B cell (primary cell): ENCODE measurements around the gene POLD4. TPM values are rescaled to one million over a fixed set of nuclear protein-coding genes. Genes with fewer than 3 reads are reported as not detected.

Source experiments
- ATAC-seq: fragments of 200-7000 bp; cut with Tn5 transposase; one replicate; pipeline ENCODE4 v1.10.0; 2021; ENCODE audit warnings: low read depth, mild to moderate bottlenecking, moderate number of reproducible peaks, moderate library complexity
- CTCF ChIA-PET: fragments of 350-600 bp; sonication (Branson Sonifier 250); formaldehyde crosslinking; loops from one replicate; lab custom pipeline; 2021; ENCODE audit warnings: antibody characterized with exemption, inconsistent platforms; lab: Charles Lee
- POLR2A ChIA-PET: fragments of 350-600 bp; sonication (Branson Sonifier 250); formaldehyde crosslinking; loops from one replicate; lab custom pipeline; 2021; ENCODE audit warnings: antibody characterized with exemption; lab: Charles Lee
- DNase-seq: peaks from one replicate; pipeline ENCODE4 v3.0.0; 2013
- H2AFZ ChIP-seq: 2 replicates; pipeline ENCODE4 v1.6.1; 2012; ENCODE audit warnings: mild to moderate bottlenecking, low read depth, low read length; ENCODE audit not compliant: insufficient read depth, poor library complexity, severe bottlenecking
- H3K27ac ChIP-seq, 2 donors: 1 replicate in 1 of 2; 2 replicates in 1 of 2; pipeline ENCODE4 v1.5.1; 2012 to 2013; ENCODE audit warnings: low read length in 2 of 2, mild to moderate bottlenecking in 2 of 2, moderate library complexity in 1 of 2
- H3K27me3 ChIP-seq, 4 experiments: fragments of 200-600 bp in 1 of 4; sonication (generic) in 1 of 4; replicated peaks in 1 of 4; 1 replicate in 2 of 4; 2 replicates in 2 of 4; pipeline versions ENCODE4 v1.6.1 to v1.7.0; 2013 to 2016; ENCODE audit warnings: low read length in 3 of 4, mild to moderate bottlenecking in 2 of 4, mixed read lengths in 1 of 4, moderate library complexity in 1 of 4; ENCODE audit not compliant: insufficient read depth in 4 of 4, control insufficient read depth in 3 of 4; ENCODE audit errors: control extremely low read depth in 1 of 4
- H3K36me3 ChIP-seq, 2 experiments: replicated peaks in 1 of 2; 1 replicate in 1 of 2; 2 replicates in 1 of 2; pipeline versions ENCODE4 v1.6.1 to v1.7.1; 2013; ENCODE audit warnings: low read length in 1 of 2; ENCODE audit not compliant: insufficient read depth in 2 of 2, control insufficient read depth in 1 of 2; ENCODE audit errors: control extremely low read depth in 1 of 2, extremely low read depth in 1 of 2
- H3K4me1 ChIP-seq, 2 donors: fragments of 200-600 bp in 1 of 2; sonication (generic) in 1 of 2; 1 replicate in 1 of 2; 2 replicates in 1 of 2; pipeline versions ENCODE4 v1.5.1 to v1.6.1; 2013 to 2017; ENCODE audit warnings: low read length in 2 of 2; ENCODE audit not compliant: control insufficient read depth in 2 of 2, insufficient read depth in 2 of 2
- H3K4me2 ChIP-seq: replicated peaks from 2 replicates; pipeline ENCODE3; 2012; ENCODE audit warnings: mild to moderate bottlenecking, low read depth, low read length; ENCODE audit not compliant: poor library complexity, severe bottlenecking
- H3K4me3 ChIP-seq, 5 experiments: fragments of 200-600 bp in 1 of 5; sonication (generic) in 1 of 5; 1 replicate in 3 of 5; 2 replicates in 2 of 5; pipeline versions ENCODE4 v1.5.1 to v1.7.0; 2011 to 2016; ENCODE audit warnings: low read length in 4 of 5, mild to moderate bottlenecking in 4 of 5, low read depth in 2 of 5, control low read depth in 1 of 5, moderate library complexity in 1 of 5; ENCODE audit not compliant: insufficient read depth in 1 of 5; ENCODE audit errors: control extremely low read depth in 1 of 5, extremely low read depth in 1 of 5
- H3K79me2 ChIP-seq: fragments of 200-600 bp; sonication (generic); one replicate; pipeline ENCODE4 v1.6.0; 2016; ENCODE audit warnings: low read length; ENCODE audit not compliant: control insufficient read depth, insufficient read depth
- H3K9ac ChIP-seq: fragments of 200-600 bp; sonication (generic); 2 replicates; pipeline ENCODE4 v1.6.1; 2017; ENCODE audit warnings: mild to moderate bottlenecking, low read length, moderate library complexity
- H3K9me3 ChIP-seq, 3 donors: one replicate each; pipeline versions ENCODE4 v1.6.1 to v1.7.1; 2013; ENCODE audit warnings: low read length in 2 of 3; ENCODE audit not compliant: control insufficient read depth in 2 of 3, insufficient read depth in 1 of 3; ENCODE audit errors: control extremely low read depth in 1 of 3
- H4K20me1 ChIP-seq: 2 replicates; pipeline ENCODE4 v1.6.0; 2012; ENCODE audit warnings: mild to moderate bottlenecking, low read length; ENCODE audit not compliant: insufficient read depth, control insufficient read depth, poor library complexity, severe bottlenecking
- H3K27ac Mint-ChIP-seq: one replicate; pipeline ENCODE4 v1.8.0; 2021; ENCODE audit warnings: mixed read lengths
- H3K27me3 Mint-ChIP-seq: one replicate; pipeline ENCODE4 v1.8.0; 2021; ENCODE audit warnings: mixed read lengths
- H3K4me1 Mint-ChIP-seq: one replicate; pipeline ENCODE4 v1.8.0; 2021; ENCODE audit warnings: mixed read lengths
- H3K4me3 Mint-ChIP-seq: one replicate; pipeline ENCODE4 v1.8.0; 2021; ENCODE audit warnings: mixed read lengths
- H3K9me3 Mint-ChIP-seq: one replicate; pipeline ENCODE4 v1.8.0; 2022; ENCODE audit warnings: mixed read lengths; ENCODE audit not compliant: insufficient read depth
- CTCF ChIP-seq: fragments of 200-600 bp; IDR thresholded peaks from one replicate; pipeline ENCODE4 v1.8.0; 2022; ENCODE audit warnings: antibody characterized with exemption, mild to moderate bottlenecking
- EZH2 ChIP-seq: IDR thresholded peaks from 2 replicates; pipeline ENCODE4 v1.6.1; 2012; ENCODE audit warnings: borderline replicate concordance, low read depth, mild to moderate bottlenecking, moderate library complexity, low read length; ENCODE audit not compliant: insufficient read depth, poor library complexity, severe bottlenecking
- WGBS: methylation state at CpG from one replicate; pipeline ENCODE4 v1.1.5; 2013; ENCODE audit warnings: missing lambda C conversion rate; ENCODE audit not compliant: insufficient coverage; 5-methylcytosine and 5-hydroxymethylcytosine counted together
- intact Hi-C: fragments of 100-400 bp; cut with micrococcal nuclease; formaldehyde crosslinking; loops from one replicate; pipeline ENCODE4 v1.10.0; 2022
- polyA plus RNA-seq: library from polyadenylated mRNA; depleted of rRNA; stranded (reverse); fragments of >200 nt; gene quantifications from 2 replicates; pipeline ENCODE4 v1.2.3, GENCODE V29; 2012
- total RNA-seq, 2 donors: library from RNA; stranded (reverse); fragments of 120-200 nt in 1 of 2; gene quantifications; 1 replicate in 1 of 2; 2 replicates in 1 of 2; pipeline versions ENCODE4 v1.2.3 to v1.2.4, GENCODE V29; 2013 to 2022

Gene POLD4
- total and polyA plus RNA-seq, 2 donors (not counting 1 experiment from before 2014, with no cell fraction given), result 210 to 559 TPM

DNA sequence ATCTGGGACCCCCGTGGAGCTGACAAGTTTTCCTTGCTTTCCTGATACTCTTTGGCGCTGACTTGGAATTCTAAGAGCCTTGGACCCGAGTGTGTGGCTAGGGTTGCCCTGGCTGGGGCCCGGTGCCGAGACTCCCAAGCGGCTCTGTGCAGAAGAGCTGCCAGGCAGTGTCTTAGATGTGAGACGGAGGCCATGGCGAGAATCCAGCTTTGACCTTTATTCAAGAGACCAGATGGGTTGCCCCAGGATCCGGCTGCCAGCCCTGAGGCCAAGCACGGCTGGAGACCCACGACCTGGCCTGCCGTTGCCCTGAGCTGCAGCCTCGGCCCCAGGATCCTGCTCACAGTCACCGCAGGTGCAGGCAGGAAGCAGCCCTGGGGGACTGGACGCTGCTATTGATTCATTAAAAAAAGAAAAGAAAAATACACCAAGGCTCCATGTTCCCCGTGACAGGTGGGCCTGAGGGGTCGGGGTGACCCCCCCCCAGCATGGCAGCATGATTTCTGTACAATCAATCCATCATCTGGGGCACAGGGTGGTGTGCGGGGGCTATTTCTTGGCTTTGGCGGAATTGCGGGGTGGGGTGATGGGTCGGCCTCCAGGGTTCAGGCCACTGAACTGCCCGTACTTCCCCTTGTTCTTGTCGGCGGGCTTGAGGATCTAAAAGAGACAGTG is 44.8 kb upstream of the POLD4 start:
- no peak overlapping the region for H2AFZ ChIP-seq
- H3K4me1 ChIP-seq, result peaks cover 30 to 49% of the 10 kb centered on the region in 2 donors

More for the DNA sequence above, 44.8 kb upstream of the POLD4 start:
- intact Hi-C loops, result no loop called here
- H3K27ac Mint-ChIP-seq, result peak overlapping the region; percentile 63
- ChIA-PET POLR2A (interaction anchor here (1.0 to 1.4 kb wide), 4 partner anchors 9 to 30 kb away, joined by 3 to 4 read pairs (median 3); partner anchors contain the start of gene RPS6KB2), CTCF (interaction anchor here (1.2 to 1.8 kb wide), 4 partner anchors 15 to 52 kb away, joined by 3 to 6 read pairs (median 4); no protein-coding TSS in a partner anchor)
- H3K79me2 ChIP-seq, result peaks cover 54% of the 10 kb centered on the region
- H3K27me3 Mint-ChIP-seq, result no peaks in the 10 kb centered on the region
- WGBS, result 93% methylated on average over 19 of the region's 24 CpGs
- H3K27ac ChIP-seq, result no peak overlapping the region
- H3K4me3 ChIP-seq, result no peak overlapping the region
- H3K27me3 ChIP-seq, result no peaks in the 10 kb centered on the region
- peaks cover 49% of the 10 kb centered on the region for H3K4me1 Mint-ChIP-seq
- no peak overlapping the region for H3K4me2 ChIP-seq
- H3K9ac ChIP-seq, result no peak overlapping the region
- H3K36me3 ChIP-seq, result peaks cover 2 to 49% of the 10 kb centered on the region in 2 experiments
- DNase-seq (no peak), ATAC-seq (no peak)
- no peaks in the 10 kb centered on the region for H3K9me3 Mint-ChIP-seq
- peak overlapping the region; percentile 7 for H3K4me3 Mint-ChIP-seq
- peaks cover 61% of the 10 kb centered on the region for H4K20me1 ChIP-seq
- TF ChIP-seq EZH2 (no peak), CTCF (no peak)
- H3K9me3 ChIP-seq, result peaks cover 0 to 2% (median 0%) of the 10 kb centered on the region in 3 donors
